ENCODE measurements around the gene FRMD4B.

DNA sequence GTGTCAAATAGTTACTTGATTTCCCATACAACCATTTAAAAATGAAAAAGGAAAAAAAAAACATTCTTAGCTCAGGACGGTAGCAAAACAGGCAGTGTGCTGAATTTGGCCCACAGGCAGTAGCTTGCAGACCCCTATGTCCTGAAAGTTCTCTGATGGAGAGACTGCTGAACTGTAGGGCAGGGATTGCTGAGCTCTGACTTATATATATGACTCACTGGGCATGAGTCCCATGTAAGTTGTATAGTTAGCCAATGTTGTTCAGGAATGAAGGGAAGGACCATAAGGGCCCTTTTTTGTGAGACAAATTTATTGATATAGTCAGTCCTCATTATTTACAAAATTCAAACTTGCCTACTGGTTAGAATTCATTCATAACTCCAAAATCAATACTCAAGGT lies 36.9 kb upstream of the FRMD4B start:
- no peak for TF ChIP-seq EZH2 (IDR thresholded peaks at IDR 0.05)
- TF ChIP-seq POLR2AphosphoS5 (IDR thresholded peaks at IDR 0.05; ENCODE audit: borderline replicate concordance, low read depth, low read length) = no peak

All from SK-N-MC (cell line).